ENCODE data around the gene GADL1. TPM values are rescaled to one million over a fixed set of nuclear protein-coding genes. Genes with fewer than 3 reads are reported as not detected.

Gene GADL1
- polyA plus RNA-seq, 1 experiment = not detected

DNA sequence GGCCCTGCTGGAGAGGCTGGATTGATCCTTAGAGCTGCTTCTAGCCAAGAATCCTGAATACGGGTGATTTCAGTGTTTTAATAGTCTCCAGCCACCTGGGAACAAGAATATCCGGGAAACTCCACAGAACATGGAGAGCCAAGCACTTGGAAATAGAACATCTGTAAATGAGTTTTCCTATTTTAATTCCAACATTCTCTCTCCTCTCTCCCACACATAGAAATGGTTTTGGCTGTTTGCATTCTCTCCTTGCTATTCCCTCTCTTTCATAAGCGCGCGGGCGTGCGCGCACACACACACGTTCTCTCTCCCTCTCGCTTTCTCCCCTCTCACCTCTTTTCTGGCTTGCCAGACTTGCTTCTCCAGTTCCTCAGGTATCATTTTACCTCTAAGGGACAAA is 50.6 kb downstream of the GADL1 start:
- DNase-seq (ENCODE audit: low read depth, low spot score) = no peak
- H3K4me3 ChIP-seq (ENCODE audit: low read depth, low read length) = no peak overlapping the region
- H3K27me3 ChIP-seq (ENCODE audit: control insufficient read depth, insufficient read depth, low read length) = peaks cover 10% of the 10 kb centered on the region
- CTCF ChIA-PET = no interaction called here
- H3K9me3 ChIP-seq (ENCODE audit: control insufficient read depth, insufficient read depth, low read length) = no peaks in the 10 kb centered on the region
- POLR2A ChIA-PET = no interaction called here
- no peak for TF ChIP-seq CTCF (IDR thresholded peaks at IDR 0.05; ENCODE audit: low read depth, low read length)
- H3K27ac ChIP-seq (ENCODE audit: low read depth, low read length) = no peak overlapping the region

GRCh38 chr3:30836141-30836540 is 58.3 kb downstream of the GADL1 start:
- ChIA-PET POLR2A (no interaction called here), CTCF (interaction anchor here (0.6 to 0.7 kb wide), 2 partner anchors 83 to 737 kb away, joined by 3 to 4 read pairs; no protein-coding TSS in a partner anchor)
- Histone ChIP-seq H3K27me3 (ENCODE audit: control insufficient read depth, insufficient read depth, low read length) (no peaks in the 10 kb centered on the region), H3K27ac (ENCODE audit: low read depth, low read length) (no peak overlapping the region), H3K9me3 (ENCODE audit: control insufficient read depth, insufficient read depth, low read length) (no peaks in the 10 kb centered on the region), H3K4me3 (ENCODE audit: low read depth, low read length) (no peak overlapping the region)
- no peak for DNase-seq (ENCODE audit: low read depth, low spot score)
- no peak for TF ChIP-seq CTCF (IDR thresholded peaks at IDR 0.05; ENCODE audit: low read depth, low read length)

DNA sequence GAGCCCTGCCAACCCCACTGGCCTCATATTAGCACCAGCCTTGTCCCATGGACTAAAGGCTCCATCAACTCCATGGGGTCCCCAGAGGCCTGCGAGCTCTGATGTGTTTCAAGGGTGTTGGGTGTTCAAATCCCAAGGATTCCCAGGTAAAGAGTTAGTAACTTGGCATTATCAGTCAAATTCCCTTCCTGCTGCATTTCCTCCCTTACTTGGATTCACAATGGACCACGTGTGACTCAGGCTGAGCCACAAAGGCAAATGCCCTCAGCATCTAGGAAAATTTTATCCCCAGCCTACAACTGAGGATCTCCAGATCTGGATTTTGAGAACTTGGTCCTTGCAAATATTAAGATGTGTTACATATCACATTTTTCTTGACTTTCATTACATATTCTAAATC is 58.8 kb downstream of the GADL1 start:
- ChIA-PET POLR2A (no interaction called here), CTCF (no interaction called here)
- Histone ChIP-seq H3K4me3 (ENCODE audit: low read depth, low read length) (no peak overlapping the region), H3K27me3 (ENCODE audit: control insufficient read depth, insufficient read depth, low read length) (no peaks in the 10 kb centered on the region), H3K9me3 (ENCODE audit: control insufficient read depth, insufficient read depth, low read length) (no peaks in the 10 kb centered on the region), H3K27ac (ENCODE audit: low read depth, low read length) (no peak overlapping the region)
- no peak for DNase-seq (ENCODE audit: low read depth, low spot score)
- TF ChIP-seq CTCF (IDR thresholded peaks at IDR 0.05; ENCODE audit: low read depth, low read length) = no peak

DNA sequence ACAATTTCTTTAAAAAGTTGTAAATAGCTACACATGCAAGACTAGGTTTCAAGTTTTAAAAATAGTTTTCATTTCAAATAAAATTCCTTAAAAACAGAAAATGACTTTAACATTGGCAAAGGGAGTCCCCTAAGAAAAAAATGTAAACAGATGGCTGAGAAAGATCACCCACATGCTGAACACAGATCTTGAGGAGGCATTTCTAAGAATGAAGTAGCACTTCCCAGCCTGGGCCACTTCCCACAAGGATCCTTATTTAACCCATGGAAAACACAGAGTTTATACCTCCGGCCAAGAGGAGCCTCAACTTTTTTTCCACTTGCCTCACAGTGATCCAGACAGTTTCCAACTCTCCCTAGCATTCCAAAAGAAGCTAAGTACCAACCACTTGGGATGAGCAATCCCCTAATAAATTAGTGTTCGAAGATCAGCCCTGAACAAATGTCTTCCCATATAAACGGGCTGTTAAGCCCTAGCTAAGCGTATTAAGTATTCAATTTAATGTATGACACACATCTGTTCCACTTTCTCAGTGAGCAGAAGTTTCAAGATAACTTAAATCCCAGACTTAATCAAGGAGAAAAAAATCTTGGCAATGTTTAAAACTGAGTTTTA is 61.4 kb downstream of the GADL1 start:
- no peak for TF ChIP-seq CTCF (IDR thresholded peaks at IDR 0.05; ENCODE audit: low read depth, low read length)
- Histone ChIP-seq H3K27me3 (ENCODE audit: control insufficient read depth, insufficient read depth, low read length) (no peaks in the 10 kb centered on the region), H3K27ac (ENCODE audit: low read depth, low read length) (no peak overlapping the region), H3K9me3 (ENCODE audit: control insufficient read depth, insufficient read depth, low read length) (no peaks in the 10 kb centered on the region), H3K4me3 (ENCODE audit: low read depth, low read length) (no peak overlapping the region)
- ChIA-PET POLR2A (no interaction called here), CTCF (no interaction called here)
- DNase-seq (ENCODE audit: low read depth, low spot score) = no peak

- ChIA-PET POLR2A (no interaction called here), CTCF (no interaction called here)
These were observed 67.4 kb downstream of the GADL1 start for GRCh38 chr3:30827080-30827479.

More at GRCh38 chr3:30827080-30827479, 67.4 kb downstream of the GADL1 start:
- Histone ChIP-seq H3K4me3 (ENCODE audit: low read depth, low read length) (no peak overlapping the region), H3K27me3 (ENCODE audit: control insufficient read depth, insufficient read depth, low read length) (no peaks in the 10 kb centered on the region), H3K27ac (ENCODE audit: low read depth, low read length) (no peak overlapping the region), H3K9me3 (ENCODE audit: control insufficient read depth, insufficient read depth, low read length) (no peaks in the 10 kb centered on the region)
- TF ChIP-seq CTCF (IDR thresholded peaks at IDR 0.05; ENCODE audit: low read depth, low read length) = no peak
- no peak for DNase-seq (ENCODE audit: low read depth, low spot score)
